ENCODE results near the gene EXTL1.

Gene EXTL1

DNA sequence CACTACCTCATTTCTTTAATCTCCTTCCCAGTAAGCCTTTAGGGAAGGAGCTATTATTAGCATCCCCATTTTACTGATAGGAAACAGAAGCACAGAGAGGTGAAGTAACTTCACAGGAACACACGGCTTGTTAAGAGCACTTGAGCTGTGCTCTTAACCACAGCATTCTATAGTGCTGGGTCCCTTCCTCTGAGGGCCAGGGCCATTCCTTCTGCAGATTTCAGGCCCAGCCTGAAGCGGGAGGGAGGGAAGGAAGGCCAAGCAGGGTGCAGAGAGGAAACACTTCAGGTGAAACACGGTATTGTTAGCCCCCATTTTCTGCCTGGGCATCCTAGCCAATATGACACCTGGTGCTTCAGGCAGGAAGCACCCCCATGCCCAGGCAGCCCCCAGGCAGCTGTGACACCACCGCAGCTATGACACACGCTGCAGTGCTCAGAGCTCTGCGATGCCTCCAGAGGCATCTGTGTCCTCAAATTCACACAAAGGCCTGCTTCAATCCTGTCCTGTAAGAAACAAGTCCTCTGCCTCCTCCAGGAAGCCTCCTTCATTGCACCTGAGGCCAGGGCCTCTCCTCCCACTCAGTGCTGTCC is 4.5 kb upstream of the EXTL1 start:
- TF ChIP-seq, protein P1, sequence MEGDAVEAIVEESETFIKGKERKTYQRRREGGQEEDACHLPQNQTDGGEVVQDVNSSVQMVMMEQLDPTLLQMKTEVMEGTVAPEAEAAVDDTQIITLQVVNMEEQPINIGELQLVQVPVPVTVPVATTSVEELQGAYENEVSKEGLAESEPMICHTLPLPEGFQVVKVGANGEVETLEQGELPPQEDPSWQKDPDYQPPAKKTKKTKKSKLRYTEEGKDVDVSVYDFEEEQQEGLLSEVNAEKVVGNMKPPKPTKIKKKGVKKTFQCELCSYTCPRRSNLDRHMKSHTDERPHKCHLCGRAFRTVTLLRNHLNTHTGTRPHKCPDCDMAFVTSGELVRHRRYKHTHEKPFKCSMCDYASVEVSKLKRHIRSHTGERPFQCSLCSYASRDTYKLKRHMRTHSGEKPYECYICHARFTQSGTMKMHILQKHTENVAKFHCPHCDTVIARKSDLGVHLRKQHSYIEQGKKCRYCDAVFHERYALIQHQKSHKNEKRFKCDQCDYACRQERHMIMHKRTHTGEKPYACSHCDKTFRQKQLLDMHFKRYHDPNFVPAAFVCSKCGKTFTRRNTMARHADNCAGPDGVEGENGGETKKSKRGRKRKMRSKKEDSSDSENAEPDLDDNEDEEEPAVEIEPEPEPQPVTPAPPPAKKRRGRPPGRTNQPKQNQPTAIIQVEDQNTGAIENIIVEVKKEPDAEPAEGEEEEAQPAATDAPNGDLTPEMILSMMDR (IDR thresholded peaks at IDR 0.05; ENCODE audit: low read depth, low read length, missing control alignments), result no peak
- DNase-seq (ENCODE audit: low read depth), result no peak
- H3K4me3 ChIP-seq (ENCODE audit: low read depth, low read length), result no peak overlapping the region

DNA sequence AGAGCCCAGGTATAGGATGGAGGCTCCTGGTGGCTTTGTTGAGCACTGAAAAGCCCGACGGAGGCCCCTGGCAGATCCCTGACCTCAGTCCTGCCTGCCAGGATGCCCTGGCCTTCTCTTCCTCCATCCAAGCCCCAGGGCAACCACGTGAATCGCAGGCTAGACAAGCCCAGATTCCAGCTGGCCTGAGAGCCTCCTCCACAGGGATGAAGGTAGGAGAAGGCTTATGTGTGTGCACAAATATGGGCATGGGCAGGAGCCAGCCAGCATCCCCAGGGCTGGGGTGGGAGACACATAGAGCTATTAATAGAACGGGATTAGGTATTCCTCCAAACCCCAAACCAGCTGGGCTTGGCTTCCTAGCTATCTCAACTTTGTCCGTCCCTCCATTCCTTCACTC is 4.0 kb upstream of the EXTL1 start:
- no peak for DNase-seq (ENCODE audit: low read depth)
- H3K4me3 ChIP-seq (ENCODE audit: low read depth, low read length), result no peak overlapping the region
- TF ChIP-seq, protein P1 (IDR thresholded peaks at IDR 0.05; ENCODE audit: low read depth, low read length, missing control alignments), result no peak

DNA sequence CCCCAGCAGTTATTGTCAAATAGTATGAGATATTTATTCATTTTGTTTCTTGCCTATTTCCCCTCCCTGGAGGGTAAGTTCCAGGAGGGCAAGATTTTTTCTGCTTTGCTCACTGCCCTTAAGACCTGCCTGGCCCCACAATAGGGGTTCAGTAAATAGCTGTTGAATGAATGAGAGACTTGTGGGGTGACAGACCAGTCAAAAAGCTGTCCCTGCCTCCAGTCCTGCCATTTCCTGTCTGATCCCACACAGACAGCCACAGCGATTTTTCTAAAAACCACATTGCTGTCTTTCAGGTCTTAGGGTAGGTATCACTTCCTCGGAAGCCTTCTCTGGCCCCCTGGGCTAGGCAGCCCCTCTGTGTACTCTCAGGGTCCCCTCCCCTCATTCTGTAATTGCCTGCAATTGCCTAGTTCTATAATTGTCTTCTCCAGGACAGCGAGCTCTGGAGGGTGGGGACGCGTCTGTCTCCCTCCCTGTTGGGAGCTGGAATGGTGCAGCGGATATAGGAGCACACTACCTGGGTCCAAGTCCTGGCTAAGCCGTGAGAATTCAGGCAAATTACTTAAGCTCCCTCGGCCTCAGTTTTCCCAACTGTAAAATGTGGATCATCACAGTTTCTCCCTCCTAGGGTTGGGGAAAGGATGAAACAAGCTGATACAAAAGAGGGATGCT is 1.8 kb upstream of the EXTL1 start:
- no peak overlapping the region for H3K4me3 ChIP-seq (ENCODE audit: low read depth, low read length)
- TF ChIP-seq, protein P1 (IDR thresholded peaks at IDR 0.05; ENCODE audit: low read depth, low read length, missing control alignments), result no peak
- no peak for DNase-seq (ENCODE audit: low read depth)

DNA sequence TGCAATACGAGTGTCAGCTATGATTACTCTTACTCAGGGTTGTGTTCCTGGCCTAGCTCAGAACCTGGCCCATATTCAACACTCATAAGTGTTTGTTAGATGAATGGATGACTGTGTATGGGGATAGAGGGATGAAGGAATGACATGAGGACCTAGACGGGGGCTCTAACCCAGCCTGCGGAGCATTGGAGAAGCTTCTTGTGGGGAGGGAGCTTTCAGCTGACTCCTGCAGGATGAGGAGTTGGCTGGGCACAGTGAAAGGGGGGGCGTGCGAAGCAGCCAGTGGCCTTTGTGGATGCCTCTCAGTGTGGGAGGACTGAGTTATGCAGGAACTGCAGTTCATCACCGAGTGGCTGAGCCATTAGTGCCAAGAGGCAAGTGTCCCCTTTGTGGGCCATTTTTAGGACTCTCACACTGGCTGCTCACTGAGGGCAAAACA is 1.2 kb upstream of the EXTL1 start:
- no peak for DNase-seq (ENCODE audit: low read depth)
- no peak overlapping the region for H3K4me3 ChIP-seq (ENCODE audit: low read depth, low read length)
- TF ChIP-seq, protein P1 (IDR thresholded peaks at IDR 0.05; ENCODE audit: low read depth, low read length, missing control alignments), result no peak

DNA sequence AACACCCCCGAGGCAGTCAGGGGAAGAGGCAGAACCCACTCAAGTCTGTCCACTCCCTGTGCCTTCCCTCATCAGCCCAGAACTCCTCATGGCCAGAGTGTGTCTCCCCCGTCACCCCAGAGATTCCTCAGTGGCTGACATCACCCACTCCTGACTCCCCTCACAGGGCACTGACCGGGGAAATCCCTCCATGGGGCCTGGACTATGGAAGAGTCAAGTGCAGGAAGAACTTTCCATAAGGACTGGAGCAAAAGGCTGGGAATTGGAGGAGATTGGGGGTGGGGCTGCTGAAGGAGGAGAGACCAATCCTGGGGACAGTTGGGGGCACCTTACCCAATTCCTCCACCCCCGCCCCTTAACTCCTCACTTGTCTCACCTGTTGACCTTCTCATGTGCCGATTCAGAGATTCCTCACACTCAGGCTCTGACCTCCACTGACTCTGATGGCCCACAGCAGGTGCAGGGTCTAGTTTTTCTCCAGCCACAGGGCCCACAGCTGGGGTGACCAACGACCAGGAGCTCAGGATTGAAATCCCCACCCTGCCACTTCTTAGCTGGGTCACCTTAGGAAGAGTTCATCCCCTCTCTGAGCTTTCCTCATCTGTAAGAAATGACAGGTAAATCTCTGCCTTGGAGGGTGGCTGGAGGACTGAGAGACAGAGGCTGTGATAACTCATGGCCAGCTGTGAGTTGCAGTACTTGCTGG is 481 bp upstream of the EXTL1 start:
- no peak for DNase-seq (ENCODE audit: low read depth)
- TF ChIP-seq, protein P1 (IDR thresholded peaks at IDR 0.05; ENCODE audit: low read depth, low read length, missing control alignments), result no peak
- no peak overlapping the region for H3K4me3 ChIP-seq (ENCODE audit: low read depth, low read length)

DNA sequence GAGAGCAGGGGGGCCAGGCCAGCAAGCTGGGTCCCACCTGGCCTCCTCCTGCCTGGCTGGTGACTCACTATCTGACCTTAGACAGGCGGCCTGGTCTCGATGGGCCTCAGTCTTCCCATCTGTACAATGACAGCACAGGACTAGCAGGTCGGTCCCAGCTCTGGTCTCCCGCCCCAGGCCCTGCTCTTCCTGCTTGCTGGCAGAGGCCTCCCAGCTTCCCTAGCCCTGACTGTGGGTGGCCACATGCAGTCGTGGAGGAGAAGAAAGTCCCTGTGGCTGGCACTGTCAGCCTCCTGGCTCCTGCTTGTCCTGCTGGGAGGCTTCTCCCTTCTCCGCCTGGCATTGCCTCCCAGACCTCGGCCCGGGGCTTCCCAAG is 817 bp downstream of the EXTL1 start:
- no peak overlapping the region for H3K4me3 ChIP-seq (ENCODE audit: low read depth, low read length)
- TF ChIP-seq, protein P1 (IDR thresholded peaks at IDR 0.05; ENCODE audit: low read depth, low read length, missing control alignments), result no peak

More for the DNA sequence above, 817 bp downstream of the EXTL1 start:
- DNase-seq (ENCODE audit: low read depth), result no peak
